ENCODE results near the gene GTF2IRD1. TPM values are rescaled to one million over a fixed set of nuclear protein-coding genes. Genes with fewer than 3 reads are reported as not detected.
A peak's percentile ranks its signal among the peaks of the same experiment; 100 is the strongest.

The GTF2IRD1 gene
- total RNA-seq, 4 donors from 2014 or later: 2.8 to 27.1 (median 17.1) TPM

GRCh38 chr7:74612015-74612829 is 158.5 kb downstream of the GTF2IRD1 start:
- H3K9me3 ChIP-seq: no peaks in the 10 kb centered on the region
- no peaks in the 10 kb centered on the region for H3K36me3 ChIP-seq
- no peak for TF ChIP-seq POLR2A (IDR thresholded peaks at IDR 0.05)
- TF ChIP-seq, protein P1, sequence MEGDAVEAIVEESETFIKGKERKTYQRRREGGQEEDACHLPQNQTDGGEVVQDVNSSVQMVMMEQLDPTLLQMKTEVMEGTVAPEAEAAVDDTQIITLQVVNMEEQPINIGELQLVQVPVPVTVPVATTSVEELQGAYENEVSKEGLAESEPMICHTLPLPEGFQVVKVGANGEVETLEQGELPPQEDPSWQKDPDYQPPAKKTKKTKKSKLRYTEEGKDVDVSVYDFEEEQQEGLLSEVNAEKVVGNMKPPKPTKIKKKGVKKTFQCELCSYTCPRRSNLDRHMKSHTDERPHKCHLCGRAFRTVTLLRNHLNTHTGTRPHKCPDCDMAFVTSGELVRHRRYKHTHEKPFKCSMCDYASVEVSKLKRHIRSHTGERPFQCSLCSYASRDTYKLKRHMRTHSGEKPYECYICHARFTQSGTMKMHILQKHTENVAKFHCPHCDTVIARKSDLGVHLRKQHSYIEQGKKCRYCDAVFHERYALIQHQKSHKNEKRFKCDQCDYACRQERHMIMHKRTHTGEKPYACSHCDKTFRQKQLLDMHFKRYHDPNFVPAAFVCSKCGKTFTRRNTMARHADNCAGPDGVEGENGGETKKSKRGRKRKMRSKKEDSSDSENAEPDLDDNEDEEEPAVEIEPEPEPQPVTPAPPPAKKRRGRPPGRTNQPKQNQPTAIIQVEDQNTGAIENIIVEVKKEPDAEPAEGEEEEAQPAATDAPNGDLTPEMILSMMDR (IDR thresholded peaks at IDR 0.05): no peak
- H3K27me3 ChIP-seq: no peaks in the 10 kb centered on the region
- no peak overlapping the region for H3K27ac ChIP-seq
- DNase-seq: no peak
- H3K4me1 ChIP-seq: peaks cover under 1 to 11% (median 6%) of the 10 kb centered on the region in 4 donors
- H3K4me3 ChIP-seq: no peak overlapping the region

- H3K27me3 ChIP-seq: no peaks in the 10 kb centered on the region
- no peaks in the 10 kb centered on the region for H3K9me3 ChIP-seq
- no peak overlapping the region for H3K27ac ChIP-seq
- H3K4me3 ChIP-seq: no peak overlapping the region
- DNase-seq: no peak
- H3K4me1 ChIP-seq: peaks cover 0 to 15% (median 10%) of the 10 kb centered on the region in 4 donors
- TF ChIP-seq POLR2A (IDR thresholded peaks at IDR 0.05): no peak
- TF ChIP-seq, protein P1 (IDR thresholded peaks at IDR 0.05): no peak
- no peaks in the 10 kb centered on the region for H3K36me3 ChIP-seq
Observed at GRCh38 chr7:74615933-74616780, 162.5 kb downstream of the GTF2IRD1 start.

- no peaks in the 10 kb centered on the region for H3K27me3 ChIP-seq
- DNase-seq: peak in 2 of 3 donors; percentile 57 to 64
- TF ChIP-seq, protein P1 (IDR thresholded peaks at IDR 0.05): no peak
- TF ChIP-seq POLR2A (IDR thresholded peaks at IDR 0.05): no peak
- H3K9me3 ChIP-seq: no peaks in the 10 kb centered on the region
- no peaks in the 10 kb centered on the region for H3K36me3 ChIP-seq
- peak overlapping the region in 1 of 4 donors; percentile 40 for H3K27ac ChIP-seq
- H3K4me3 ChIP-seq: peak overlapping the region in 1 of 4 donors; percentile 12
- peaks cover 0 to 15% (median 9%) of the 10 kb centered on the region in 4 donors for H3K4me1 ChIP-seq
Observed at GRCh38 chr7:74617180-74617744, 163.6 kb downstream of the GTF2IRD1 start.

- no peak for DNase-seq
- no peaks in the 10 kb centered on the region for H3K27me3 ChIP-seq
- H3K4me3 ChIP-seq: no peak overlapping the region
- H3K4me1 ChIP-seq: peaks cover 0 to 15% (median 7%) of the 10 kb centered on the region in 4 donors
- no peaks in the 10 kb centered on the region for H3K36me3 ChIP-seq
- no peaks in the 10 kb centered on the region for H3K9me3 ChIP-seq
- H3K27ac ChIP-seq: no peak overlapping the region
- TF ChIP-seq, protein P1 (IDR thresholded peaks at IDR 0.05): no peak
- no peak for TF ChIP-seq POLR2A (IDR thresholded peaks at IDR 0.05)
Observed at GRCh38 chr7:74619235-74619860, 165.6 kb downstream of the GTF2IRD1 start.

DNA sequence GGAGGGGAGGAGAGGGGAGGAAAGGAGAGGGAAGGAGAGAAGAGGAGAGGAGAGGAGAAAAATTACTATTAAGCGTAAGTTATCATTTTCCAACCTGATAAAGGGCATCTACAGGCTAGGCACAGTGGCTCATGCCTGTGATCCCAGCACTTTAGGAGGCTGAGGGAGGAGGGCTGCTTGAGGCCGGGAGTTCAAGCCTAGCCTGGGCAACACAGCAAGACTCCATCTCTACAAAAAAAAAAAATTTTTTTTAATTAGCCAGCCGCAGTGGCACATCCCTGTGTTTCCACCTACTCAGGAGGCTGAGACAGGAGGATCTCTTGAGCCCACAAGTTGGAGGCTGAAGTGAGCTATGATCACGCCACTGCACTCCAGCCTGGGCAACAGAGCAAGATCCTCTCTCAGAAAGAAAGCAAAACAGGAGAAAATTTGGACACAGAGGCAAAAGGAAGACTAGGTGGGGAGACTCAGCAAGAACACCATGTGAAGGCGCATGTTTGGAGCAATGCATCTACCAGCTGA is 168.6 kb downstream of the GTF2IRD1 start:
- Histone ChIP-seq H3K27ac (no peak overlapping the region), H3K27me3 (no peaks in the 10 kb centered on the region), H3K4me3 (no peak overlapping the region), H3K36me3 (no peaks in the 10 kb centered on the region), H3K9me3 (no peaks in the 10 kb centered on the region), H3K4me1 (peaks cover 0 to 8% (median 3%) of the 10 kb centered on the region in 4 donors)
- no peak for TF ChIP-seq POLR2A (IDR thresholded peaks at IDR 0.05)
- TF ChIP-seq, protein P1 (IDR thresholded peaks at IDR 0.05): no peak
- no peak for DNase-seq

All from Peyer's patch (tissue), 4 donors.